Prostate gland (tissue), 2 donors: Measurements from ENCODE around the gene MYL4.
"Not testable (repeated sequence)": the region's sequence is repeated elsewhere in the genome, so short reads cannot be mapped to it uniquely, and the experiment has no call there.

Source experiments
- CTCF ChIP-seq, 4 experiments: fragments of 200-600 bp in 2 of 4; fragments of 450-650 bp in 2 of 4; sonication (generic) in 2 of 4; IDR thresholded peaks; 1 replicate in 3 of 4; 2 replicates in 1 of 4; pipeline ENCODE4 v1.5.1; 2016 to 2019; ENCODE audit warnings: antibody characterized with exemption in 4 of 4, mild to moderate bottlenecking in 2 of 4, moderate library complexity in 2 of 4
- POLR2A ChIP-seq: fragments of 450-650 bp; IDR thresholded peaks from one replicate; pipeline ENCODE4 v1.6.1; 2016; ENCODE audit warnings: antibody characterized with exemption, mild to moderate bottlenecking
- POLR2AphosphoS5 ChIP-seq: sonication (generic); formaldehyde crosslinking; IDR thresholded peaks from one replicate; pipeline ENCODE4 v1.6.1; 2017; ENCODE audit warnings: antibody characterized with exemption

- TF ChIP-seq CTCF (IDR thresholded peaks at IDR 0.05); POLR2A; POLR2AphosphoS5: not testable (repeated sequence)
These were observed 34.3 kb upstream of the MYL4 start for GRCh38 chr17:47174823-47175222.
